DMS79 (cell line): ENCODE data around the gene SERPINB13.
"Not testable (repeated sequence)": the region's sequence is repeated elsewhere in the genome, so short reads cannot be mapped to it uniquely, and the experiment has no call there.

Experiments used
- DNase-seq: peaks from one replicate; lab custom pipeline; 2025; lab: John Stamatoyannopoulos, UW

SERPINB13 gene

DNA sequence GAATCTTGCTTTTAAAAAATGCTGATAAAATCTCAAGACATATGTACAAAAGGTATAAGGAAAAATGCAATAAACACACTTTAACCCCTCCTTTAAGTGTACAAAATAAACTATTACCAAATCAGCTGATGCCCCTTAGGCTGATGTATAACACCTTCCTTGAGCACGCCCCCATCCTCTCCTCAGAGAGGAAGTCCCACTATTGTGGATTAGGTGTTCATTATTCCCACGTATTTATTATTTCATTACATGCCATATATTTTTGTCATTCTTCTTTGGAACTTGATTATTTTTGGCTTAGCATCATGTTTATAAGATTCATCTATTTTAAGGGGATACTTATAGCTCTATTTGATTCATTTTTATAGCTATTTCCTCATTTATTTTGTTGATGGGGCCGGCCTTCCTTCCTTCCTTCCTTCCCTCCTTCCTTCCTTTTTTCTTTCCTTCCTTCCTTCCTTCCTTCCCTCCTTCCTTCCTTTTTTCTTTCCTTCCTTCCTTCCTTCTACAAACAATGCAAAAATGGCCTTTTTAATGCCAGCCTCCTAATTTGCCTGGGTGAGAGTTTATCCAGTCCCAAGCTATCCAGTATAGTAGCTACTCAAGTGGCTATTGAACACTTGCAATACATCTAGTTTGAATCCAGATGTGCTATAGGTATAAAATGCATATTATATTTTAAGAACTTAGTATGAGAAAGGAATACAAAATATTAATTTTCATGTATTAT, 4.0 kb downstream of the SERPINB13 start:
- no peak for DNase-seq

DNA sequence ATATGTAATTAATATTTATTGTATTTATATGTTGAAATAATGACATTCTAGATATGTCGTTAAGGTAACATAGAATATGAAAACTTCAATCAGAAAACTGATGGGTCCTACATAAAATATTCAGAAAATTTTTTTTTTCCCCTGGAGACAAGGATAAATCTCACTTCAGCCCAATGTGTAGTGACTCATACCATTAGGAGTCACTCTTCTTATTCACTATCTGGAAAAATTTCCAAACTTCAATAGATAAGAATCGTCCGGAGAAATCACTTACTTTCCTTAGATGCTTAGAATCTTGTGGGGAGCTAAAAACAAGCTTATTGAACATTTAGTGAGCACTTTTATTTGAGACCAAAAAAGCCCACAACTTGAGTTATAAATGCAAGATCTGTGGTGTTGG, 4.6 kb downstream of the SERPINB13 start:
- DNase-seq: no peak

DNA sequence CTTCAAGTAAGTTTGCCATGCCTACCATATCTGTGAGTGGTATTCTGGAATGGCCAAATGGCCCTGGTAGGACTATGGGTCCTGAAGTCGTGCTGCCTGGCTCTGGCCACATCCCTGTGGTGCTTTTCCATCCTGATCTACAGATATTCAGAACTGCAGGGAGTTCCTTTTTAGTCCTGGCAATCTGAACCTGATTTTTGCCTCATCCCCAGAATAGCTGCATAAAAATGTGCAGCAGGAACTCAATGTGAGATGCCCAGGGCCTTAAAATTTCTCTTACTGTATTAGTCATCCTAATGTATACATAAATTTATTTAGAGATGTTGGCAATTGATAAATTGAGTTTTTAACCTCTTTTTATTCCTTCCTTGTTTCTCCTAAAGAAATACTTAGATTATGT, 5.3 kb downstream of the SERPINB13 start:
- DNase-seq: no peak

DNA sequence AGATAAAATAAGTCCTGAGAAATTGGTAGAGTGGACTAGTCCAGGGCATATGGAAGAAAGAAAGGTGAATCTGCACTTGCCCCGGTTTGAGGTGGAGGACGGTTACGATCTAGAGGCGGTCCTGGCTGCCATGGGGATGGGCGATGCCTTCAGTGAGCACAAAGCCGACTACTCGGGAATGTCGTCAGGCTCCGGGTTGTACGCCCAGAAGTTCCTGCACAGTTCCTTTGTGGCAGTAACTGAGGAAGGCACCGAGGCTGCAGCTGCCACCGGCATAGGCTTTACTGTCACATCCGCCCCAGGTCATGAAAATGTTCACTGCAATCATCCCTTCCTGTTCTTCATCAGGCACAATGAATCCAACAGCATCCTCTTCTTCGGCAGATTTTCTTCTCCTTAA, 9.8 kb downstream of the SERPINB13 start:
- DNase-seq: no peak

GRCh38 chr18:63603355-63603754, 16.2 kb downstream of the SERPINB13 start:
- DNase-seq: no peak

- DNase-seq: no peak
Measured at GRCh38 chr18:63603772-63604171, 16.6 kb downstream of the SERPINB13 start.

DNA sequence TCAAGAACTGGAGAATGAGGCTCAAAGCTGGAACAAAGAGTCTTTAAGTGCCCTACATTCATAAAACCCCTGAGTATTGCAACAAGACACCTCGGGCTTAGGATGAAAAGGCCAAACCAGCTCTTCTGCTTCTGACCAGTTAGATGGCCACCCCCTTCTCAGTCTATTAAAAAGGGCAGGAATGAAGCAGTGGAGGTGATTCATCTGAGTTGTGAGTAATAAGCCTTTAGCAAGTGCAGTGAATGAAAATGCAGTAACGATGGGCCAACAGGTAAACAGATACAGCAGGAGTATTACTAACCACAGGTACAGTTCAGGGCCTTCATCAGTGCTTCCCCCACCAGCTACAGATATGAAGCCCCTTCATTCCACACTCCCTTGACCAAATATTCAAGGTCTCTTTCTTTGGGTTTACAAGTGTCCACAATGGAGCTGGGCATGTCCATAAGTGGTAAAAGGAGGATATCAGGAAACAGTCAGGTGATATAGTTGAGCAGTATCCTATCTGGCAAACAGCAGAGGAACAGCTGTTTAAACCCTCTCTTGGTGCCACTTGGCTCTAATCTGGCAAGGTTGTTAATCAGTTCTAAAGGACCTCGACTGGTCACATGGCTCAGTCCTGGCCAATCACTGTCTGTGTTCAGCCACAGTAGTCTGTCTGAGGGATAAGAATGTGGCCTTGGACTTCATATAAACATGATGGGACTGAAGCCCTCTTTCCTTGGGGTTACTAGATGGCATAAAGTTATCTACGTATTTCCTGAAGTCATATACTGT, 17.8 kb downstream of the SERPINB13 start:
- no peak for DNase-seq

GRCh38 chr18:63606526-63606925, 19.4 kb downstream of the SERPINB13 start:
- DNase-seq: no peak

DNA sequence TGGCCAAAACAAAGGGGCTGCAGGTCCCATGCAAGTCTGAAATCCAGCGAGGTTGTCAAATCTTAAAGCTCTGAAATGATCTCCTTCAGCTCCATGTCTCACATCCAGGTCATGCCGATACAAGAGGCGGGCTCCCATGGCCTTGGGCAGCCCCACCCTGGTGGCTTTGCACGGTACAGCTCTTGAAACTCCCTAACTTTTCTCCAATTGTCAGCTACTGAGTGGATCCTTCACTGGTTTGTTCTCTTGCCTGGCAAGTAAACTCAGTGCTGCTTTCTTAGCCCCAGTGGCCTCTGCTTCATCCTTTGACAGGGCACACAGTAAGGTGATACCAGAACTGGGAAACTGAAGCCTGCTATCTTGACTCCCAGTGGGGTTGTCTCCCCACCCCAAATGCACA, 26.3 kb downstream of the SERPINB13 start:
- no peak for DNase-seq

GRCh38 chr18:63617049-63617914, 30.1 kb downstream of the SERPINB13 start:
- DNase-seq: no peak

GRCh38 chr18:63617915-63618234, 30.7 kb downstream of the SERPINB13 start:
- DNase-seq: no peak

- DNase-seq: no peak
Measured at GRCh38 chr18:63619661-63620060, 32.5 kb downstream of the SERPINB13 start.

GRCh38 chr18:63624863-63625262, 37.7 kb downstream of the SERPINB13 start:
- no peak for DNase-seq

- DNase-seq: no peak
Measured at GRCh38 chr18:63626431-63626830, 39.3 kb downstream of the SERPINB13 start.

DNA sequence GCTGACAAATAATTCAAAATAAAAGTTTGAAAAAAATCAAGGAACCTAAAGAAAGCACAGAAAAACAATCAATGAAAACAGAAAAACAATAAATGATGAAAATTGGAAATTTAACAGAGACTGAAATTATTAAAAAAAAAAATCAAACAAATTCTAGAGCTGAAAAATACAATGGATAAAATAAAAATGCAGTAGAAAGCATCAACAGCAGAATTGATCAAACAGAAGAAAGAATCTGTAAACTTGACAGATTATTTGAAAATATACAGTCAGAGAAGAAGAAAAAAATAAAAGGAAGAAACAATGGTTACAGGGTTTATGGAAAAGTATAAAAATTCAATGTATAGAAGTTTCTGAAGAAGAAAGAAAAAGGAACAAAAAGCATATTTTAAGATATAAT, 40.7 kb downstream of the SERPINB13 start:
- DNase-seq: no peak

DNA sequence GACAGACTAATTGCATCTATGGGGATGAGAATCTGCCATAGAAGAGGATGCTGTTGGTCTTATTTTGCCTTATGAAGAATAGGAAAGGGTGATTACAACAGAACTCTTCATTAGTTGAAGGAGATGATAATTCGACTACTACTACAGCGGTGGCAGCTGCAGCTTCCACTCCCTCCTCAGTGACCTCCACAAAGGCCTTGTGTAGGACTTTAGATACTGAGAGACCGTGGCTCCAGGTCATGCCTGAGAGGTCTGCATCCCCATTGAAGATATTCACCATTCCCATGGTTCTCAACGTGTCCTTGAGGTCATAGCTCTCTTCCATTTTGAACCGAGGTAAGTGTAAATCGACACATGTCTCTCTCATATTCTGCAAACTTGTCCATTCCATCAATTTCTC, 50.6 kb downstream of the SERPINB13 start:
- no peak for DNase-seq

GRCh38 chr18:63641157-63641680, 54.1 kb downstream of the SERPINB13 start:
- DNase-seq: not testable (repeated sequence)

DNA sequence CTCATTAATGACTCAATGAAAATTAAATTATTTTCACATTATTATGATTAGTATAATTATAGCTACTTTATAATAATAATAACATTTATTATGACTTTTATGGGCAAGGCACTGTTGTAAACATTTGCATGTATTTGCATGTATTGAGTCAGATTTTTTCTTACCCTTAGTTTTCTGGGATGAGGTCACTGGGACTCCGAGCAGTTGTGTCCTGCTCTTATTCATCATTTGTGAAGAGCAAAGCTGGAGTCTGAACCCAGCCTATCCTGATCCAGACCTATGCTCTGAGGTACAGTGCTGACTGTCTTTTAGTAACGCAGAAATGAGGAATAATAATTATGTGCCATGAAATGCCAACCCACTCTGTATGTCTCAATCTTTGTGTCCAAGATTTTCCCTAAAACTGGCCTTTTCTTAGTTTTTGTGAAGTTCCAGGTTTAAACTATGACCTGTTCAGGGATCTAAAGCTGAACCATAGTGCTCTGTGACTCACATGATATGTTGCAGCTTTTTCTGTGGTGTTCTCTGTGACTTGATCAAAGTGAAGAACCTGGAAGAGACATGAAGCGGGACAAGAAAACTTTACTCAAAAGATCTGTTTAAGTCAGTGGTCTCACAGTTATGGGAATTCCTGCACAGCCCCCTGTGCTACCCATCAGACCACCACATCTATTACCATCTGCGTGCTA, 55.7 kb downstream of the SERPINB13 start:
- DNase-seq: not testable (repeated sequence)

- DNase-seq: not testable (repeated sequence)
Measured at GRCh38 chr18:63644142-63644541, 57.0 kb downstream of the SERPINB13 start, which contains the start of gene SERPINB4. TSS of gene SERPINB4 (minus strand) at chr18:63644256. CDS start at chr18:63643577, 679 bp downstream.

DNA sequence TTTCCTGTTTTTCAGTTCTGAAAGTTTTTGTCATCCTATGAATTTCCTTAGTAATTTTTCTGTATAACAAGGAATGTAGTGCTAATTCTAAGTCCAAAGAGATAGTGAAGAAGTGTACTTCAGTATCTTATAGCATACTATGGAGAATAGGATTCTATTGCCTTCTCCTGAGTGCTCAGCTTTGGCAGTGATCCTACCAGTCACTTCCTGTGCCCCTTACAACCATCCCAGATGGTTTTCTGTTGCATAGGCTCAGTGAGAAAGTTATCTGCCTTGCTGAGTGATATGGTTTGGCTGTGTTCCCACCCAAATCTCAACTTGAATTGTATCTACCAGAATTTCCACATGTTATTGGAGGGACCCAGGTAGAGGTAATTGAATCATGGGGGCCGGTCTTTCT, 57.6 kb downstream of the SERPINB13 start:
- not testable (repeated sequence) for DNase-seq

GRCh38 chr18:63646936-63647335, 59.8 kb downstream of the SERPINB13 start:
- DNase-seq: no peak

GRCh38 chr18:63648241-63648640, 61.1 kb downstream of the SERPINB13 start:
- no peak for DNase-seq
